Stimulated activated CD4-positive, alpha-beta T cell treated with anti-CD3 and anti-CD28 coated beads, Interleukin-12 subunit alpha, Interleukin-12 subunit beta, amount 100 ng/mL, for 24 hours (primary cell): ENCODE data around the gene SON.
"Not testable (repeated sequence)": the region's sequence is repeated elsewhere in the genome, so short reads cannot be mapped to it uniquely, and the experiment has no call there.

Experiments
- DNase-seq, 2 experiments: peaks; one replicate each; pipeline ENCODE4 v3.0.0-alpha.2; 2020; ENCODE audit warnings: low read depth in 2 of 2

SON gene, protein sequence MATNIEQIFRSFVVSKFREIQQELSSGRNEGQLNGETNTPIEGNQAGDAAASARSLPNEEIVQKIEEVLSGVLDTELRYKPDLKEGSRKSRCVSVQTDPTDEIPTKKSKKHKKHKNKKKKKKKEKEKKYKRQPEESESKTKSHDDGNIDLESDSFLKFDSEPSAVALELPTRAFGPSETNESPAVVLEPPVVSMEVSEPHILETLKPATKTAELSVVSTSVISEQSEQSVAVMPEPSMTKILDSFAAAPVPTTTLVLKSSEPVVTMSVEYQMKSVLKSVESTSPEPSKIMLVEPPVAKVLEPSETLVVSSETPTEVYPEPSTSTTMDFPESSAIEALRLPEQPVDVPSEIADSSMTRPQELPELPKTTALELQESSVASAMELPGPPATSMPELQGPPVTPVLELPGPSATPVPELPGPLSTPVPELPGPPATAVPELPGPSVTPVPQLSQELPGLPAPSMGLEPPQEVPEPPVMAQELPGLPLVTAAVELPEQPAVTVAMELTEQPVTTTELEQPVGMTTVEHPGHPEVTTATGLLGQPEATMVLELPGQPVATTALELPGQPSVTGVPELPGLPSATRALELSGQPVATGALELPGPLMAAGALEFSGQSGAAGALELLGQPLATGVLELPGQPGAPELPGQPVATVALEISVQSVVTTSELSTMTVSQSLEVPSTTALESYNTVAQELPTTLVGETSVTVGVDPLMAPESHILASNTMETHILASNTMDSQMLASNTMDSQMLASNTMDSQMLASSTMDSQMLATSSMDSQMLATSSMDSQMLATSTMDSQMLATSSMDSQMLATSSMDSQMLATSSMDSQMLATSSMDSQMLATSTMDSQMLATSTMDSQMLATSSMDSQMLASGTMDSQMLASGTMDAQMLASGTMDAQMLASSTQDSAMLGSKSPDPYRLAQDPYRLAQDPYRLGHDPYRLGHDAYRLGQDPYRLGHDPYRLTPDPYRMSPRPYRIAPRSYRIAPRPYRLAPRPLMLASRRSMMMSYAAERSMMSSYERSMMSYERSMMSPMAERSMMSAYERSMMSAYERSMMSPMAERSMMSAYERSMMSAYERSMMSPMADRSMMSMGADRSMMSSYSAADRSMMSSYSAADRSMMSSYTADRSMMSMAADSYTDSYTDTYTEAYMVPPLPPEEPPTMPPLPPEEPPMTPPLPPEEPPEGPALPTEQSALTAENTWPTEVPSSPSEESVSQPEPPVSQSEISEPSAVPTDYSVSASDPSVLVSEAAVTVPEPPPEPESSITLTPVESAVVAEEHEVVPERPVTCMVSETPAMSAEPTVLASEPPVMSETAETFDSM (N-terminal part only)

DNA sequence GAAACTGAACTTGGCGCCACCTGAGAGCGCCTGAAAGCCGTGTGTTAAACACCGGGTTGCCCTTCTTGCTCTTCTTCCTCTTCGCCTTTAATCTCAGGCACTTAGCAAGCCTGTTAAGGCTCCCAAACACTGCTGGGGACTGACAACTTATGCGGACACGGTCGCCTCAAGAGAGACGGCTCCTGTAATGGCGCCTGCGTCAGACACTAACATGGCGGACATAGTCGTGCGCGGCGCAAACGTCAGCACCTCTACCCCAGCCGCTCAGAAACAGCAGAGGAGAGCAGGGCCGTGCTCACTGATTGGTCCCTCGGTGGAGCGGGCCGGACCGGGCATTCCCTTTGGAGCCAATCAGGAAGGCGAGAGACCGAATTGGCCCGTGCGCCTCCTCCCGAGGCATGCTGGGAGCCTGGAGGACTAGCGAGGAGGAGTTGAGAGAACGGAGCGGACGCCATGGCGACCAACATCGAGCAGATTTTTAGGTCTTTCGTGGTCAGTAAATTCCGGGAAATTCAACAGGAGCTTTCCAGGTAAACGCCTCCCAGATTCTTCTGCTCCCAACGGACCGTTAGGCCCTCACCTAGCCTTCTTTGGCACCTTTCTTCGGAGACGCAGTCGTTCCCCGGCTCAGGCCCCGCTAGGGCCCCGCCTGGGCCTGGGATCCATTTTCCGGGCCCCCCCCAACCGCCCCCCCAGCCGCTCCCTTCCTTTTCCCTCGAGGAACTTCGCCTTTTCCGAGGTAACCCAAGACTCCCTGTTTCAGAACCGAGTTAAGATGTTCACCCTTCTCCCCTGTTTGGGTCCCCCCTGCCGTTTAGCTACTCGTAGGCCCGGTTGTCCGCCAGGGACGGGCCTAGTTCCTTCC, at the start of gene SON:
Gene SON (plus strand): TSS at position 399 of the 865 bp plus-strand sequence. CDS start 55 bp downstream, at position 454.
- DNase-seq, result peak; percentile 95

DNA sequence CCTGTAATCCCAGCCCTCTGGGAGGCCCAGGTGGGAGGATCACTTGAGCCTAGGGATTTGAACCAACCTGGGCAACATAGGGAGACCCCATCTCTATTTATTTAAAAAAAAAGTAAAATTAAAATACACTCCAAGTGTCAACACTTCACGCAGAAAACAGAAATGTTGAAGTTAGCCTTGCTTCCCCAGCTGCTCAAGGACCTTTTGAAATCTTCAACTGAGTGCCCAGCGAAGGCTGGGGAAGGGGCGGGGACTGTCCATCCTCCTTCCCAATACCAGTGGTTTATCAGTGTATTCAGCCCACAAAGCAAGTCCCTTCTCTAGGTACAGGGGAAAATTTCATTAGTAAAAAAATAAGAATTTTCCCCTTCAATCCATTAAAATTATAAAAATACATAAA, 49.1 kb upstream of the SON start:
- DNase-seq, result no peak

GRCh38 chr21:33495743-33496142, 47.1 kb upstream of the SON start:
- no peak for DNase-seq

- DNase-seq, result no peak
Observed at GRCh38 chr21:33496345-33496744, 46.5 kb upstream of the SON start.

DNA sequence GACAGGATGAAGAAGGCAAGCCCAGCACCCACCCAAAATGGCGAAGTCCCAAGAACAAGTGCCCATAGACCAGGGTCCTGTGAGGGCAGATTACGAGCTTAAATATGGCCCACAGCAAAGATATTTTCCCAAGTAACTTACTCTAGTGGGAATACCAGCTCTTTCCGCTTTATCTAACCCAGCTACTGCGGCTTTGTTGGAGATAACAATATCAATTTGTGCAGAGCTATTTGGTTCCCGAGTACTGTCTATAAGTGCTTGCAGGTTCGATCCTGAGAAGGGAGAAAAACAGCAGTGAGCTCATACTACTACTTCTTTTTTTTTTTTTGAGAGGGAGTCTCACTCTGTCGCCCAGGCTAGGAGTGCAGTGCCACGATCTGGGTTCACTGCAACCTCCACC, 37.0 kb upstream of the SON start:
- no peak for DNase-seq

GRCh38 chr21:33507003-33507402, 35.8 kb upstream of the SON start:
- not testable (repeated sequence) for DNase-seq

- DNase-seq, result no peak
Observed at GRCh38 chr21:33510826-33511225, 32.0 kb upstream of the SON start.

DNA sequence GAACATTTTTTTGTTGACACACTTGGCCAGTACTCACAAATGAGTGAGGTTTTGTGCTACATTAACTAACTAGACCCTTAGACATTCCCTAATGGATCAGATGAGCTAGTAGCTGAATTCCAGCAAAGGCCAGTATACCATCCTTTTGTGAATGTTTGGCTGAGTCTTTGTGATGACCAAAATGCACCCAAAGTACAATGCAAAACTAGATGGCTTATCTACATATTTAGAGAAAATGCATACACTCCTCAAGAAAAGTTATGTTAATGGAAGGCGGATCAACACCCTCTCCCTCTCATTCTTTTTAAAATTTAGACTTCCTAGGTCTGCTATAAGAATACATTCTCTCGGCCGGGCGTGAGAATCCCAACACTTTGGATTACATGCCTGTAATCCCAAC, 31.2 kb upstream of the SON start:
- DNase-seq, result no peak

DNA sequence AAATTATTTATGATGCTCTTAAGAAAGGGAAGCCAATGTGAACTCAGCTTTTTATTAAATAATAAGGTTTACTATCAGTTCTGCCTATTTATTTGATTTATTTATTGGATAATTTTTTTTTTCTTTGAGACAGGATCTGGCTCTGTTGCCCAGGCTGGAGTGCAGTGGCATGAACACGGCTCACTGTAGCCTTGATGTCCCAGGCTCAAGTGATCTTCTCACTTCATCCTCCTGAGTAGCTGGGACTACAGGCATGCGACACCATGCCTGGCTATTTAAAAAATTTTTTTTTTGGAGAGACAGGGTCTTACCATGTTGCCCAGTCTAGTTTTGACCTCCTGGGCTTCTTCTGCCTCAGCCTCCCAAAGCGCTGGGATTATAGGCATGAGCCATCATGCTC, 30.4 kb upstream of the SON start:
- no peak for DNase-seq

DNA sequence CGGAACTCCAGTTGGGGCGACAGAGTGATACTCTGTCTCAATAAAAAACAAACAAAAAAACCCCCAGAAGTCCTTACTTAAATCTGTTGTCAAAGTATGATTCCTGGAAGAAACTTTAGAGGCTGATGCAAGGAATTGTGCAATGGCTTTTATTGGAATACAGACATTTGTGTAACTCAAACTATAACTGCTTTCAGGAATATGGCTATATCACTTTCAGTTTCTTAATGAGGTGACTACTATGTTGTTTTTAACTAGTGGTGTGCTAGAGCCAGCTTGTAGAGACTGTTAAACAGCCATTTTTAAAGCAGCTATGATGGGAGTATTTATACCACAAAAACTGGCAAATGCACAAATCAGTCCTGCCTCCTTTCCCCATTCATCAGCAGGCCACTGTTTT, 28.6 kb upstream of the SON start:
- DNase-seq, result no peak

- no peak for DNase-seq
Observed at GRCh38 chr21:33518899-33519298, 23.9 kb upstream of the SON start.

DNA sequence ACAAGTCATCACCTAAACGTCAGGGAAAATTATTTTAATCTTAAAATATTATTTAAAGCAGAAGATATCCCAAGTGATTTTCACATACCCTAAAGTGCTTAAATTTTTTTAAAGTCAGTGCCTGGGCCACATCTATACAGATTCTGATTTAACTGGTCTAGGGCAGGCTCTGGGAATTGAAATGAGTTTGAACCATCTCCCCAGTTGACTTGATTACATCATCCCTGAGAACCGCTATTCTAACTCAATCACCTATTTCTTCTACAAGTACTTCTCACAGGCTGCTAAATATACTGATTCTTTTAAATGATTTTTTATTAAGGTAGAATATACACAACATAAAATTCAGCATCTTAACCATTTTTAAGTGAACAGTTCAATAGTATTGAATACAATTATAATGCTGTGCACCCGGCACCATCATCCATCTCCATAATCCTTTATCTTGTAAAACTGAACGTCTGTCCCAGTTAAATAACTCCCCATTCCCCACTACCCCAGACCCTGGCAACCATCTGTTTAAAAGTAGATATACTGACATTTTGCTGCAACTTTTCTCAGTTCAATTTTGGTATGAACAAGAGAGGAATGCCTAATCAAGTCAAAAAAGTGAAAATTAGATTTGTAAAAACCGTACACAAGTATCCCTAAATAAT, 20.4 kb upstream of the SON start:
- no peak for DNase-seq

GRCh38 chr21:33522953-33523349, 19.9 kb upstream of the SON start:
- DNase-seq, result no peak

- no peak for DNase-seq
Observed at GRCh38 chr21:33531007-33531406, 11.8 kb upstream of the SON start.

GRCh38 chr21:33537212-33537611, 5.6 kb upstream of the SON start:
- no peak for DNase-seq

GRCh38 chr21:33539616-33540015, 3.2 kb upstream of the SON start:
- DNase-seq, result no peak

DNA sequence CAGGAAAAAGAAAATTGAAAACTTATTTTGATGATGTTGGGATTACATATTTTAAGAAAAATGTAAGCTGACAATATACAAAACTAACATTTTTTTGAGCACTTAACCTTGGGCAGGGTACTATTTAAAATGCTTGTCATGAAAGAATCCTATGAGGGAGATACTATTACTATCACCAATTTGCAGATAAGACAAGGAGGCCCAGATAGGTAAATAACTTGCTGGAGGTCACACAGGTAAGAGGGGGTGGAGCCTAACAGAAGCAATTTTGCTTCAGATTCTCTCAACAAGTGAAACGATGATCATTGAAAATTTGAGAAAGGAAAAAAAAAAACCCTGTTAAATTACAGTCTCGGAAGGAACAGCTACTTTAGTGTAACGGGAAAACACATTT, 2.1 kb upstream of the SON start:
- DNase-seq, result no peak

- peak in 1 of 2 experiments; percentile 8 for DNase-seq
Observed at GRCh38 chr21:33541105-33541711, 1.6 kb upstream of the SON start.

DNA sequence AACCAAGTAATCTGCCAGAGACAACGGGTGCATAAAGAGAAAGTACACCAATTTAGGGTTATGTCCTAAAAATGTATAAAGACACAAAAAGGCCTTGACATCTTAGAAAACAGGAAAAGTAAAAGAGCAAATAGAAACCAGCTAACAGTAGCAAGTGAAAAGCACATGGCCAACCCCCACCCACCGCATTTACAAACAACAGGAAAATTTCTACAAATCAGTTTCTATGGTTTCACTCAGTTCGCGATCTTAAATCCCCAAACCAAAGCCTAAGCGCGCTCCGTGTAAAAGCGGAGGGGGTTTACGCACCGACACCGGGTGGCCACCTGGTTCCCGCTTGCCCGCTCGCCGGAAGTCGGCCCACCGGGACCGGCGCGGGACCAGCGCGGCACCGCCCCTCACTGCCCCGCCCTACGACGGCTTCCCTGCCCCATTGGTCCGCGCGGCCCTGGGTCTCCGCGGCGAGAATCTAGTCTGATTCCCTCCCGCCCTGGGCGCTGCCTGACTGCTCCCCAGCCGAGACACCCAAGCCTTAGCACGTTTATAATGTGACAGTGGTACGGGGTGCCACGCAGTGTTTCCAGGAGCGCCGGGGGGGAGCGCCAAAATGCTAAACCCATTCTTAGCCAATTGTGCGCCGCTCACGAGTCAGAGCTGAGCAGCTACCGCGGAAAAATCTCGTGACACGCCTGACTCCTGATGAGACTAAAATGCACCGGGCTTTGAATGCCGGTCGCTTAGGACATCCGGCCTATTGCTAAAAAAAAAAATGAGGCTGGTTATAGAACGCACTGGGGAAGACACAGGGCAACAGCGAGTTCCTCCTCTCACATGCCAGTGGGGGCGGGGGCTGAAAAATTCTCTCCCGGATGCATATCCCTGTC, 840 bp upstream of the SON start, which contains the start of gene GART:
Gene GART (minus strand): TSS at position 362 of the 884 bp plus-strand sequence. CDS start 2,802 bp downstream, outside the sequence.
- DNase-seq, result peak; percentile 75 to 82
